Measurements from ENCODE around the gene CD244. TPM values are rescaled to one million over a fixed set of nuclear protein-coding genes. Genes with fewer than 3 reads are reported as not detected.

Gene CD244
- total RNA-seq, 2 experiments from 2014 or later: 1.9 to 2.1 TPM

Other genes with a start within 250 kb of the CD244 start
- 100 to 1,000 TPM; 102 to 105 TPM for gene SLAMF1, start 215.8 kb downstream of the CD244 start, total RNA-seq
- 100 to 1,000 TPM; 292 to 307 TPM for gene CD48, start 151.1 kb downstream of the CD244 start, total RNA-seq
- gene SLAMF7, start 123.6 kb downstream of the CD244 start, total RNA-seq: 10 to 100 TPM; 75.2 to 75.4 TPM
- gene LY9, start 66.7 kb downstream of the CD244 start, total RNA-seq: 1 to 10 TPM; 4.2 to 4.8 TPM
- not detected for gene ITLN1, start 22.3 kb upstream of the CD244 start, total RNA-seq
- not detected for gene ITLN2, start 91.9 kb upstream of the CD244 start, total RNA-seq
- gene F11R, start 158.3 kb upstream of the CD244 start, total RNA-seq: 10 to 100 TPM in 1 of 2 experiments, 1 to 10 TPM in 1; 8.6 to 11.5 TPM
- gene TSTD1, start 176.1 kb upstream of the CD244 start, total RNA-seq: 10 to 100 TPM; 40.9 to 43.2 TPM
- gene USF1, start 183.1 kb upstream of the CD244 start, total RNA-seq: 10 to 100 TPM; 58.4 to 63.8 TPM
- gene ARHGAP30, start 207.0 kb upstream of the CD244 start, total RNA-seq: 100 to 1,000 TPM; 149 TPM
- gene NECTIN4, start 226.7 kb upstream of the CD244 start, total RNA-seq: under 1 TPM in 1 of 2 experiments, not detected in 1; 0.08 TPM
- under 1 TPM; 0.38 to 0.53 TPM for gene KLHDC9, start 235.5 kb upstream of the CD244 start, total RNA-seq